Rectal smooth muscle tissue (tissue), 1 donor: ENCODE measurements around the gene NODAL.

ENCODE experiments used
- H3K27ac ChIP-seq: one replicate; pipeline ENCODE4 v1.7.0; 2013; ENCODE audit warnings: low read depth, low read length, inconsistent platforms
- H3K27me3 ChIP-seq: one replicate; pipeline ENCODE4 v1.7.0; 2013; ENCODE audit warnings: low read length; ENCODE audit not compliant: control insufficient read depth, insufficient read depth
- H3K36me3 ChIP-seq: one replicate; pipeline ENCODE4 v1.7.0; 2013; ENCODE audit warnings: low read length; ENCODE audit not compliant: control insufficient read depth, insufficient read depth
- H3K4me1 ChIP-seq: one replicate; pipeline ENCODE4 v1.7.0; 2013; ENCODE audit warnings: low read length; ENCODE audit not compliant: control insufficient read depth, insufficient read depth
- H3K4me3 ChIP-seq: one replicate; pipeline ENCODE4 v1.7.0; 2013; ENCODE audit warnings: low read length
- H3K9ac ChIP-seq: one replicate; pipeline ENCODE4 v1.7.0; 2013; ENCODE audit warnings: low read length

The NODAL gene

DNA sequence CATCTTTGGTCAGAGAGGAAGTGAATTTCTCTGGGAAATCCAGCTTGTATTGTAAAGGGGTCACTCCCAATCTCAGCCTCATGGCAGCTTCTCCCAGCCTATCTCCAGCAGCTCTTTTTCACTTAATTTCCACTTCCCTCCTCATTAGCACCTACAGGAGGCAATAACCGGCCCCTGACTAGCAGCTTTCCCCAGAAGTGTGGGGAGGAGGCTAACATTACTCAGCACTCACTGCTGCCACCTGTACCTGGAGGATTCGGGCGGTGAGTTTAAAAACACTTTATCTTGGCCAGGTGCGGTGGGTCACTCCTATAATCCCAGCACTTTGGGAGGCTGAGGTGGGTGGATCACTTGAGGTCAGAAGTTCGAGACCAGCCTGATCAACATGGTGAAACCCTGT is 3.8 kb downstream of the NODAL start:
- no peak overlapping the region for H3K4me3 ChIP-seq
- no peak overlapping the region for H3K27ac ChIP-seq
- no peaks in the 10 kb centered on the region for H3K36me3 ChIP-seq
- H3K9ac ChIP-seq = no peak overlapping the region
- peaks cover 16% of the 10 kb centered on the region for H3K27me3 ChIP-seq
- H3K4me1 ChIP-seq = peaks cover 2% of the 10 kb centered on the region

DNA sequence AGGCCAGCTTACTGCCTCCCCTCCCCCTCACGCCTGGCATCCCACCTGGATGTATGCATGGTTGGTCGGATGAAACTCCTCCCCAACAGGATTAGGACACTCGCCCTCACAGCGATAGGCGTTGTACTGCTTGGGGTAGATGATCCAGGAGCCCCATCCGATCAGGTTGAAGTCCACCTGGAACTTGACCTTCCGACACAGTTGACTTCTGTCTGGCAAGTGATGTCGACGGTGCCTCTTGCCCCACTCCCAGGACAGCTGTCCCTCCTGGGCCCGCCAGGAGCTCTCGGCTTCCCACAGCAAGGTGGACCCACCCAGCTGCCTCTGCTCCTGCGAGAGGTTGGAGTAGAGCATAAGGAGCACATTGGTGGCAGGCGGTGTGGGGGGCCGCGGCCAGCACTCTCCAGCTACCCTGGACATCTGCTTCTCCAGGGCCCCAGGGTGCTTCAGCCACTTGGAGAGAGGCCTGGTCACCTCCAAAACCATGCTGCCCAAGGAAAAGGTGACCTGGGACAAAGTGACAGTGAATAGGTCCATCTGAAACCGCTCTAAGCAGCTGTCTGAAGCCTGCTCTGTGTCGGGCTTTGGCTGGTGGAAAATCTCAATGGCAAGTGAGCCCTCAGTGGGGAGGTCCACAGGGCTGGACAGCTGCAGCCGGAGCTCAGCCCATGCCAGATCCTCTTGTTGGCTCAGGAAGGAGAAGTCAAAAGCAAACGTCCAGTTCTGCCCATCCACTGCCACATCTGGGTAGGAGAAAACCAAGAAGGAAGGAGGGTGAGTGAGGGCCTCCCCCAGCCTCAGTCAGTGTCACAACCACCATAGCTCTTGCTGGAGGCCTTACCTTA is 6.0 kb downstream of the NODAL start:
- Histone ChIP-seq H3K27ac (no peak overlapping the region), H3K36me3 (no peaks in the 10 kb centered on the region)

DNA sequence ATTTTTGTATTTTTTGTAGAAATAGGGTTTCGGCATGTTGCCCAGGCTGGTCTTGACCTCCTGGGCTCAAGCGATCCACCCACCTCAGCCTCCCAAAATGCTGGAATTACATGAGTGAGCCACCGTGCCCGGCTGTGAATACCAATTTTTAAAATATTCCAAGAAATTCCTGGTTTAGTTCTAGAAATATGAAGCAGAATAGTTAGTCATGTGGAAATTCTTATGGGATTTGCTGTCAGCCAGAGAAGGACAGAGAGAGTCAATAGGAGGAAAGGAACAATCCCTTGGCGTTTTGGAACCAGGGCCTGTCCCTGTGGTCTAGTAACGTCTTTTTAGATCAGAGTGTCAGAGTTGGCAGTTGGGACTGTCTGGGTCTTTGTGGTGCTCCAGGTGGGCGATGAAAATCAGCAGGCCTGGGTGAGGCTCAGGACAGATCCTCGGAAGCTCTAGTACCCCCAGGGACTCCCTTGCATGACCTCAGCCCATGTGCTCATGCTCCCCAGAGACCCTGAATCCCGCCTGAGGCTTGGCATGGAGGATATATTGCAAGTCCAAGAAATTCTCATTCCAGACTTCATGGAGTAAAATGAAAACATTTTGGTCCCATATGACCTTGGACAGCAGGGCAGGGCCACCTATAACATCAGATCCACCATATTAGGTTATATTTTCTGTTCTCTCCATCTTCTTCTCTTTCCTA is 7.8 kb downstream of the NODAL start:
- H3K4me1 ChIP-seq = peaks cover 21% of the 10 kb centered on the region
- H3K9ac ChIP-seq = no peak overlapping the region
- H3K36me3 ChIP-seq = peaks cover 1% of the 10 kb centered on the region
- no peak overlapping the region for H3K27ac ChIP-seq
- no peaks in the 10 kb centered on the region for H3K27me3 ChIP-seq
- no peak overlapping the region for H3K4me3 ChIP-seq

More for the DNA sequence above, 6.0 kb downstream of the NODAL start:
- Histone ChIP-seq H3K4me1 (peaks cover 14% of the 10 kb centered on the region), H3K27me3 (no peaks in the 10 kb centered on the region), H3K4me3 (no peak overlapping the region), H3K9ac (no peak overlapping the region)

DNA sequence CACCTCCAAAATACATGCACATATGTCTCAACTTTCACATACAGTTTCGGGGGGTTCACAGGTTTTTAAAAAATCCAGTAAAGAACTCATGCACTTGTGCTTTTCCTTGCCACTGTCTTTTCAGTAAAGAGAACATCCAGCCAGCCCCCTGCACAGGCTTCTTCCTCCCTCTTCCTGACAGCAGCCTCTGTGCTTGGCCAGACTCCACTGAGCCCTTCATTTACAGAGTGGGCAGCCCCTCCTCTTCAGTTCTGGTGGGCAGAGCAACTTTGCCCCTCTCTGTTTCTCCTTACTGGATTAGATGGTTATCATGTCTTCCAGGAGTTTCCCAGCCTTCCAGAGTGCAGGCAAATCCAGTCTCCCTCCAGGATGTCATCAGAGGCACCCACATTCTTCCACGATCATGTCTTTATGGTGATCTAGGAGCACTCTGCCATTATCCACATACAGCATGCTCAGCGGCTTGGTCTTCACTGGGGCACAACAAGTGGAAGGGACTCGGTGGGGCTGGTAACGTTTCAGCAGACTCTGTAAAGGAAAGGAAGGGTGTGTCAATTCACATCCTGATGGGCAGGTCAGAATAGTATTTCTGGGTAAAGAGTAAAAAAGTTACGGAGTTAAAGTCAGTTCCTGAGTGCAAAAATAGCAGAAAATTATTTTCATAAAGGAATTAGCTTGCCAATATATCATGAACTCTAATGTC is 8.8 kb downstream of the NODAL start:
- Histone ChIP-seq H3K27ac (peak overlapping the region; percentile 80), H3K9ac (no peak overlapping the region), H3K4me3 (no peak overlapping the region), H3K4me1 (peaks cover 21% of the 10 kb centered on the region), H3K27me3 (no peaks in the 10 kb centered on the region), H3K36me3 (peaks cover 8% of the 10 kb centered on the region)

- Histone ChIP-seq H3K27ac (peak overlapping the region; percentile 80), H3K36me3 (peaks cover 8% of the 10 kb centered on the region), H3K4me1 (peaks cover 21% of the 10 kb centered on the region), H3K27me3 (no peaks in the 10 kb centered on the region), H3K9ac (no peak overlapping the region), H3K4me3 (no peak overlapping the region)
Measured at GRCh38 chr10:70432101-70432500, 9.4 kb downstream of the NODAL start.

DNA sequence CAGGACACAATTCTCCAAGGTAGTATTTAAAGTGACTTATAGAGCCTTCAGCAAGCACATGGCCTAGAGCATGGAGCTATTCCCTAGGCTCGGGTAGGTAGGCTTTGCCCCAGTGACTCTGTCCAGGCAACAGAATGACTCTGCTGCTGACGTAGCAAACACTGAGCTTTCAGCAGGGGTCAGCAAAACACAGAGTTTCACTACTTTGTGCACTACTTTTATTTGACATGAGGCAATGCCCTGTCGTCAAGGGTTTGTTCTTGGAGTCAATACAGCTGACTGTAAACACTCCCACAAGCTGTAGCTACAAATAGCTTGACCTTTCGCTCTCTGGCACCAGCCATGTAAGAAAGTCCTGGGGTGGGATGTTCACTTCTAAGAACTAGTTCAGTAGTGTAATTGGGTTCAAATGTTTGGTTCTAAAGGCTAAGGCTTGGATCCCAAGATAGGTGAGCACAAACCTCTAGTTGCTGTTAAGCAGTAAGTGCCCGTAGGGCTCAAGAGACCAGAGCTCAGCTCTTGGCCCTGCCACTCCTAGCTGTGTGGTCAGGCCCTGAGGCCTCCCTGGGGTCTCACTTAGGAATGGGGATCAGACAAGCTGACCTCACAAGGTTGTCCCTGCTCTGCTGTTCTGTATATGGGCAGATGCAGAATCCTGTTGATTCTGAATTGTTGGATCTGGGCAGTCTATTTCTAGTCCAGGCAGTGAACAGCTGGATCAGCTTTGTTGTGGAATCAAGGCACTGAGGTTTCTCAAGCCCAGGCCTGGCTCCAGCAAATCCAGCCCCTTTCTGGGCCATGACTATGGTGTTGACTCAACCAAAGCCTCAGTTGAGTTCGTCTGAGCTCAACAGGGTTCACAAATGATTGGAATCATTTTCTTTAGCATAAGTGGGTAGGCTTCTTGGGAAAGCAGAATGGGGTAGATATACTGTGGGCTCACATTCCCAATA is 10.7 kb downstream of the NODAL start:
- Histone ChIP-seq H3K27me3 (no peaks in the 10 kb centered on the region), H3K9ac (no peak overlapping the region), H3K4me1 (peaks cover 21% of the 10 kb centered on the region), H3K36me3 (peaks cover 9% of the 10 kb centered on the region), H3K4me3 (no peak overlapping the region), H3K27ac (peak overlapping the region; percentile 80)

- H3K27ac ChIP-seq = no peak overlapping the region
- H3K9ac ChIP-seq = no peak overlapping the region
- H3K4me3 ChIP-seq = no peak overlapping the region
- H3K4me1 ChIP-seq = peaks cover 21% of the 10 kb centered on the region
- peaks cover 24% of the 10 kb centered on the region for H3K36me3 ChIP-seq
- no peaks in the 10 kb centered on the region for H3K27me3 ChIP-seq
Measured at GRCh38 chr10:70426823-70427222, 14.7 kb downstream of the NODAL start.

- peaks cover 6% of the 10 kb centered on the region for H3K4me1 ChIP-seq
- H3K27me3 ChIP-seq = no peaks in the 10 kb centered on the region
- H3K36me3 ChIP-seq = peaks cover 37% of the 10 kb centered on the region
- H3K9ac ChIP-seq = no peak overlapping the region
- H3K4me3 ChIP-seq = no peak overlapping the region
- H3K27ac ChIP-seq = no peak overlapping the region
Measured at GRCh38 chr10:70425096-70425495, 16.4 kb downstream of the NODAL start.

DNA sequence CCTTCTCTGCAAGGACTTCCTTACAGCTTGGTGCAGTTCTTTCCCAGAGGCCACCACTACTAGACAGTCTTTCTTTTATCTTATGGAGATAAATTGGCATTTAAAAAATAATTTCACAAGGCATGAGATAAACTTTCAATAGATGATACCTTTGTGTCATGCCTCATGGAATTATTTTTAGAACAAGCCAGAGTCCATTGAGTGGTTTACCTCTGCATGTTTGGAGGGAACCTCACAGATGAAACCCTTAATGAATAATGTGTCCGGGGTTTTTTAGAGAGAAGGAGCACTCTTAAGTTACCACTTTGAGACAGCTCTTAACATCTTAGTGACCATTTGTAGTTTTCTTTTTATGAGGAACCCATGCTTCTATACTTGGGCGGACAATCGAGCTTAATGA is 17.2 kb downstream of the NODAL start:
- H3K36me3 ChIP-seq = peaks cover 37% of the 10 kb centered on the region
- H3K4me3 ChIP-seq = no peak overlapping the region
- H3K9ac ChIP-seq = no peak overlapping the region
- no peak overlapping the region for H3K27ac ChIP-seq
- no peaks in the 10 kb centered on the region for H3K27me3 ChIP-seq
- H3K4me1 ChIP-seq = peaks cover 2% of the 10 kb centered on the region

DNA sequence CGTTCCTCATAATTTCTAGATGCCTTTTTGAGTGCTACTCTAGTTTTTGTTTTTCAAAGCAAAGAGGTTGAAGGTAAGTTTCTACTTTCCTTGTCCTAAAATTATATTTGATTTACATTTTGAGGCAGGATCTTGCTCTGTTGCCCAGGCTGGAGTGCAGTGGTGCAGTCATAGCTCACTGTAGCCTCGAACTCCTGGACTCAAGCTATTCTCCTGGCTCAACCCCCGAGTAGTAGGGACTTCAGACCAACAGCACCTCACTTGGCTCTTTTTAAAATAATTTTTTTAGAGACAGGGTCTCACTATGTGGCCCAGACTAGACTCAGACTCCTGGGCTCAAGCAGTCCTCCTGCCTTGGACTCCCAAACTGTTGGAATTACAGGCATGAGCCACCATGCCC is 22.8 kb downstream of the NODAL start:
- H3K27me3 ChIP-seq = no peaks in the 10 kb centered on the region
- no peak overlapping the region for H3K4me3 ChIP-seq
- H3K27ac ChIP-seq = no peak overlapping the region
- no peaks in the 10 kb centered on the region for H3K4me1 ChIP-seq
- no peak overlapping the region for H3K9ac ChIP-seq
- peaks cover 22% of the 10 kb centered on the region for H3K36me3 ChIP-seq

DNA sequence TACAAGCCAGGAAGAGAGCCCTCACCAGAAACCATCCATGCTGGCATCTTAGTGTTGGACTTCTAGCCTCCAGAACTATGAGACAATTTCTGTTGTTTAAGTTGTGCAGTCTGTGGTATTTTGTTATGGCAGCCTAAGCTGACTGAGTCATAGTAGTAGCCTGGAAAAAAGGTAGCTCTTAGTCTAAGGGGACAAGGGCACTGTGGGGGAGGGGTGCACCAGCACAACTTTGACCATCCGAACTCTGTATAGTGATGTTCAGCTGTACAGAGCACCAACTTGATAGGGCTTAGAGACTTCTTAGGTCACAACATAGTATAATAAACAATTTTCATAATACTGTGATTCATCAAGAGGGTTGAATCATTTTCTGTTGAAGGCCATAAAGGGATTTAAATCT is 23.3 kb downstream of the NODAL start:
- Histone ChIP-seq H3K9ac (no peak overlapping the region), H3K27me3 (no peaks in the 10 kb centered on the region), H3K36me3 (peaks cover 22% of the 10 kb centered on the region), H3K4me3 (no peak overlapping the region), H3K4me1 (no peaks in the 10 kb centered on the region), H3K27ac (no peak overlapping the region)
